Ureter (tissue), 1 donor: ENCODE results near the gene BAX. TPM values are rescaled to one million over a fixed set of nuclear protein-coding genes. Genes with fewer than 3 reads are reported as not detected.
A peak's percentile ranks its signal among the peaks of the same experiment; 100 is the strongest.
"Not testable (repeated sequence)": the region's sequence is repeated elsewhere in the genome, so short reads cannot be mapped to it uniquely, and the experiment has no call there.

ENCODE experiments used
- DNase-seq: peaks from one replicate; pipeline ENCODE4 v3.0.0-alpha.2; 2020; ENCODE audit warnings: low spot score
- total RNA-seq: library from RNA; stranded (reverse); gene quantifications from one replicate; pipeline ENCODE4 v1.2.4, GENCODE V29; 2023
- donor health status: DM: yes; HTN: yes; CAD: no.

Gene BAX
- 79.9 TPM for total RNA-seq

DNA sequence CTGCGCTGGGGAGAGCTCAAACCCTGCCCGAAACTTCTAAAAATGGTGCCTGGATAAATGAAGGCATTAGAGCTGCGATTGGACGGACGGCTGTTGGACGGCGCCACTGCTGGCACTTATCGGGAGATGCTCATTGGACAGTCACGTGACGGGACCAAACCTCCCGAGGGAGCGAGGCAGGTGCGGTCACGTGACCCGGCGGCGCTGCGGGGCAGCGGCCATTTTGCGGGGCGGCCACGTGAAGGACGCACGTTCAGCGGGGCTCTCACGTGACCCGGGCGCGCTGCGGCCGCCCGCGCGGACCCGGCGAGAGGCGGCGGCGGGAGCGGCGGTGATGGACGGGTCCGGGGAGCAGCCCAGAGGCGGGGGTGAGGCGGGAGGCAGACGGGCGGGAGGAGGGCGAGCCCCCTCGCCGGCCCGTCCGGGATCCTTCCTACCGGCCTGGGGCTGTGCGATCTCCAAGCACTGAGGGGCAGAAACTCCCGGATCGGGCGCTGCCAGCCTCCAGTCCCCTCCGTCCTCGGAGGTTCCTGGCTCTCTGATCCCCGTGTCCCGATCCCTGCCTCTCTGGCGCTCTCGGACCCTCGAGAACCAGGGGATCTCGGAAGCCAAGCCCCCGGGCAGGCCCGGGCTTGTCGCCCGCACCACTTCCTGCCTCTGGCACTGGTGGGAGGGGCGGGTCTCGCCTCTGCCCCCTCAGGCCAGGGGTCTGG, at the start of gene BAX:
TSS of gene BAX (plus strand) at position 281 of the 713 bp plus-strand sequence. CDS start at position 335, 54 bp downstream.
- peak; percentile 97 for DNase-seq

- DNase-seq, result no peak
These were observed 49.0 kb upstream of the BAX start for GRCh38 chr19:48905664-48906063.

GRCh38 chr19:48906324-48906723, 48.4 kb upstream of the BAX start:
- no peak for DNase-seq

DNA sequence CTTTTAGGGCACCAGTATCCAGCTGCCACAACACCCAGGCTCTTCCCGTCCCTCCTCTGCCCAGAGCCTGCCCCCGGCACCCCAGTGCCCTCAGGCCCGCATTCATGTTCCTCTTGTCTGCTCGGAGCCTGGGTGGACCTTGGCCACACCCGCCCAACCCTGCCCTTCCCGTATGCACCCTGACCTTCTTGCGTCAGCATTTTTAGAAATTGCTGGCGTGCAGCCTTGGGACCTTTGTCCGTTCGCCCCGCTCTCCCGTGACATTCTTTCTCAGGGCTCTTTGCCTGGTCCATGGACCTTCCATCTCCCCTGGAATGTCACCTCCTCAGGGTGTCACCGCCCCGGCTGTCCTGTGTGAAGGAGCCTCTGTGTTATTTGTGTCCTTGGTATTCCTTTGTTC, 47.0 kb upstream of the BAX start:
- no peak for DNase-seq

GRCh38 chr19:48909424-48910077, 45.1 kb upstream of the BAX start:
- DNase-seq, result not testable (repeated sequence)

- DNase-seq, result no peak
These were observed 43.9 kb upstream of the BAX start for GRCh38 chr19:48910803-48911202.

- DNase-seq, result no peak
These were observed 41.4 kb upstream of the BAX start for GRCh38 chr19:48913114-48913889.

DNA sequence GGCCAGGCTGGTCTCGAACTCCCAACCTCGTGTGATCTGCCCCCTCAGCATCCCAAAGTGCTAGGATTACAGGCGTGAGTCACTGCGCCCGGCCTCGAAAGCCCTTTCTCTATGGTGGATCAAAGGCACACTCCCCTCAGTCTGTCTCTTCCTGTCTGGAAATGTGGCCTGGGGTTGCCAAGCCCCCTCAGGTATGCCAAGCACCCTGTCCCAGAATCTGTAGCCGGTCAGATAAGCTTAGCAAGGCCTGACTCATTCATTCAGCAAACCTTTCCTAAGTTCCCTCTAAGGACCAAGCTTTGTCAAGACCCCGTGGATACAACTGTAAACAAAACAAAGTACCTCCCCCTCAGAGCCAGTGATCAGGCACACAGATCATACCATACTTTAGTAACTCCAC, 40.5 kb upstream of the BAX start:
- DNase-seq, result no peak

GRCh38 chr19:48915757-48916156, 38.9 kb upstream of the BAX start:
- DNase-seq, result no peak

GRCh38 chr19:48918071-48918470, 36.6 kb upstream of the BAX start:
- DNase-seq, result no peak

GRCh38 chr19:48918801-48919247, 35.9 kb upstream of the BAX start:
- no peak for DNase-seq

DNA sequence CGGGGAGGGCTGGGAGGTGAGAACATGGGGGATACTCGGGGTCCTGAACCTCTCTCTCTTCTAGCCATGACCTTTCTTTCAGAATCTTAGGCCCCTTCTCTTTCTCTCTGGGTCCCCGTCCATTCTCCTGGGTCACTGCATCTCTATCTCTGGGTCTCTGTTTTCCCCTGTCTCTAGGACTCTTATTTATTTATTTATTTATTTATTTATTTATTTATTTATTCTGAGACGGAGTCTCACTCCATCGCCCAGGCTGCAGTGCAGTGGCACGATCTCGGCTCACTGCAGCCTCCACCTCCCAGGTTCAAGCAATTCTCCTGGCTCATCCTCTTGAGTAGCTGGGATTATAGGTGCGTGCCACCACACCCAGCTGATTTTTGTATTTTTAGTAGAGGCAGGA, 35.4 kb upstream of the BAX start:
- DNase-seq, result not testable (repeated sequence)

DNA sequence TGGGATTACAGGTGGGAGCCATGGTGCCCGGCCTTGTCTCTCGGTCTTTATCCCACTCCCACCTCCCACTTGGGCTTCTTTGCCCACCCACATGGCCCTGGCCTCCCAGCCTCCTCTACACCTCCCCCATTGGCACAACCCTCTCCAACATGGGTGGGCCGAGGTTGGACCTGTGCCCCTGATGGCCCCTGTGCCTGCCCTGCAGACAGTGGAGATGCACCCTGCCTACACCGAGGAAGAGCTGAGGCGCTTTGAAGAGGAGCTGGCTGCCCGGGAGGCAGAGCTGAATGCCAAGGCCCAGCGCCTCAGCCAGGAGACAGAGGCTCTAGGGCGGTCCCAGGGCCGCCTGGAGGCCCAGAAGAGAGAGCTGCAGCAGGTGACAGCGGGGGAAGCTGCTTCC, 33.7 kb upstream of the BAX start:
- no peak for DNase-seq

DNA sequence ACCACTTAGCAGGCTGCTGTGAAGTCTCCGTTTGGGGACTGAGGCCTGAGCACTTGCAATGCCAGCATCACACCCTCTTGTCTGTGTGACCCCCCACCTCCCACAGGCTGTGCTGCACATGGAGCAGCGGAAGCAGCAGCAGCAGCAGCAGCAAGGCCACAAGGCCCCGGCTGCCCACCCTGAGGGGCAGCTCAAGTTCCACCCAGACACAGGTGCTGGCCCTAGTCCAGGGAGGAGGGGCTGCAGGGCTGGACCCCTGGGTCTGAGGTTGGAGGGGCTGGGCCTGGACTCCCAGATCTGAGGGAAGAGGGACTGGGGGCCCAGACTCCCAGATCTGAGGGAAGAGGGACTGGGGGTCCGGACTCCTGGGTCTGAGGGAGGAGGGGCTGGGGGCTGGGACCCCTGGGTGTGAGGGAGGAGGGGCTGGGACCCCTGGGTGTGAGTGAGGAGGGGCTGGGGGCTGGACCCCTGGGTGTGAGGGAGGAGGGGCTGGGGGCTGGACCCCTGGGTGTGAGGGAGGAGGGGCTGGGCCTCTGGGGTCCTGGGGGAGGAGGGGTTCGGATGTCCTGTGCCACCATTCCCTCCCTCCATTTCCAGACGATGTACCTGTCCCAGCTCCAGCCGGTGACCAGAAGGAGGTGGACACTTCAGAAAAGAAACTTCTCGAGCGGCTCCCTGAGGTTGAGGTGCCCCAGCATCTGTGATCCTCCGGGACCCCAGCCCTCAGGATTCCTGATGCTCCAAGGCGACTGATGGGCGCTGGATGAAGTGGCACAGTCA, 32.8 kb upstream of the BAX start:
- DNase-seq, result no peak

DNA sequence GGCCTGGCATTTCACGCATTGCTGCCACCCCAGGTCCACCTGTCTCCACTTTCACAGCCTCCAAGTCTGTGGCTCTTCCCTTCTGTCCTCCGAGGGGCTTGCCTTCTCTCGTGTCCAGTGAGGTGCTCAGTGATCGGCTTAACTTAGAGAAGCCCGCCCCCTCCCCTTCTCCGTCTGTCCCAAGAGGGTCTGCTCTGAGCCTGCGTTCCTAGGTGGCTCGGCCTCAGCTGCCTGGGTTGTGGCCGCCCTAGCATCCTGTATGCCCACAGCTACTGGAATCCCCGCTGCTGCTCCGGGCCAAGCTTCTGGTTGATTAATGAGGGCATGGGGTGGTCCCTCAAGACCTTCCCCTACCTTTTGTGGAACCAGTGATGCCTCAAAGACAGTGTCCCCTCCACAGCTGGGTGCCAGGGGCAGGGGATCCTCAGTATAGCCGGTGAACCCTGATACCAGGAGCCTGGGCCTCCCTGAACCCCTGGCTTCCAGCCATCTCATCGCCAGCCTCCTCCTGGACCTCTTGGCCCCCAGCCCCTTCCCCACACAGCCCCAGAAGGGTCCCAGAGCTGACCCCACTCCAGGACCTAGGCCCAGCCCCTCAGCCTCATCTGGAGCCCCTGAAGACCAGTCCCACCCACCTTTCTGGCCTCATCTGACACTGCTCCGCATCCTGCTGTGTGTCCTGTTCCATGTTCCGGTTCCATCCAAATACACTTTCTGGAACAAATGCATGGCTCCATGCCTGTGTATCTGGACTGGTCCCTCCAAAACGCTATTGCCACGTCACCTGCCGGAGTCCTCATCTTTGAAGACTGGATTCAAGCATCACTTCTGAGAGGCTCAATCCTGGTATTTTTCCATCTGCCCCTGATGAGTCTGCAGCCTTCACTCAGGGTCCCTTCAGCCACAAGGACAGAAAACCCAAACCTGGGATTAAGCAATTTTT, 31.9 kb upstream of the BAX start:
- DNase-seq, result no peak

- DNase-seq, result no peak
These were observed 29.3 kb upstream of the BAX start for GRCh38 chr19:48925240-48925843.

DNA sequence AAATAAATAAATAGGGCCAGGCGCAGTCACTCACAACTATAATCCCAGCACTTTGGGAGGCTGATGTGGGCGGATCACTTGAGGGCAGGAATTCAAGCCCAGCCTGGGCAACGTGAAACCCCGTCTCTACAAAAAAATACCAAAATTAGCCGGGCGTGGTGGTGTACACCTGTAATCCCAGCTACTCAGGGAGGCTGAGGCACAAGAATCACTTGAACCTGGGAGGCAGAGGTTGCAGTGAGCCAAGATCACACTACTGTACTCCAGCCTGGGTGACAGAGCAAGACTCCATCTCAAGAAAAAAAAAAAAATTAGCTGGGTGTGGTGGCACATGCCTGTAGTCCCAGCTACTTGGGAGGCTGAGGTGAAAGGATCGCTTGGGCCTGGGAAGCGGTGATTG, 28.8 kb upstream of the BAX start:
- DNase-seq, result not testable (repeated sequence)

GRCh38 chr19:48926909-48927308, 27.8 kb upstream of the BAX start:
- DNase-seq, result peak; percentile 81

- not testable (repeated sequence) for DNase-seq
These were observed 27.0 kb upstream of the BAX start for GRCh38 chr19:48927692-48928091.
